IMR-90 (cell line): ENCODE measurements around the gene MICALL2. TPM values are rescaled to one million over a fixed set of nuclear protein-coding genes. Genes with fewer than 3 reads are reported as not detected.

Source experiments
- ATAC-seq: fragments of 200-7000 bp; cut with Tn5 transposase; 2 replicates; pipeline ENCODE4 v1.9.1; 2020; ENCODE audit warnings: low read depth, mild to moderate bottlenecking, moderate library complexity
- BruUV-seq: library from RNA; stranded (reverse); fragments of 400-500 nt; replicated peaks from 2 replicates; lab custom pipeline; 2021; lab: Mats Ljungman, UMichigan
- CTCF ChIA-PET: fragments of 300-600 bp; formaldehyde crosslinking; extraction: SDS; loops from one replicate; lab custom pipeline; 2021; ENCODE audit warnings: antibody characterized with exemption; lab: Yijun Ruan, JAX
- POLR2A ChIA-PET: fragments of 300-600 bp; sonication (Branson Sonifier 250); formaldehyde crosslinking; loops from one replicate; lab custom pipeline; 2022; ENCODE audit warnings: antibody characterized with exemption; ENCODE audit not compliant: unreplicated experiment; lab: Charles Lee
- DNase-seq: peaks from one replicate; pipeline ENCODE4 v3.0.0; 2013
- H2AFZ ChIP-seq: replicated peaks from 2 replicates; pipeline ENCODE3; 2013; ENCODE audit warnings: low read length, mild to moderate bottlenecking; ENCODE audit not compliant: poor library complexity
- H2AK5ac ChIP-seq: 2 replicates; pipeline ENCODE4 v1.6.1; 2013; ENCODE audit warnings: low read depth, low read length, inconsistent platforms
- H2AK9ac ChIP-seq: replicated peaks from 2 replicates; pipeline ENCODE3; 2013; ENCODE audit warnings: mild to moderate bottlenecking, low read depth, low read length, moderate library complexity; ENCODE audit not compliant: poor library complexity
- H2BK120ac ChIP-seq: 2 replicates; pipeline ENCODE4 v1.6.1; 2013; ENCODE audit warnings: low read depth, low read length, inconsistent platforms
- H2BK15ac ChIP-seq: 3 replicates; pipeline ENCODE4 v1.6.1; 2013; ENCODE audit warnings: low read depth, low read length, inconsistent platforms
- H2BK20ac ChIP-seq: 2 replicates; pipeline ENCODE4 v1.6.1; 2013; ENCODE audit warnings: low read depth, mild to moderate bottlenecking, inconsistent platforms, low read length, moderate library complexity
- H2BK5ac ChIP-seq: 2 replicates; pipeline ENCODE4 v1.6.1; 2013; ENCODE audit warnings: mild to moderate bottlenecking, low read depth, low read length, inconsistent platforms; ENCODE audit not compliant: poor library complexity, severe bottlenecking
- H3K14ac ChIP-seq: replicated peaks from 2 replicates; pipeline ENCODE4 v1.6.1; 2013; ENCODE audit warnings: low read depth, low read length, inconsistent platforms
- H3K18ac ChIP-seq: 2 replicates; pipeline ENCODE4 v1.6.1; 2013; ENCODE audit warnings: low read depth, low read length, control low read depth
- H3K23ac ChIP-seq: 2 replicates; pipeline ENCODE4 v1.6.1; 2013; ENCODE audit warnings: low read depth, low read length, inconsistent platforms
- H3K27ac ChIP-seq: 2 replicates; pipeline ENCODE4 v1.5.1; 2013; ENCODE audit warnings: mild to moderate bottlenecking, control low read depth, low read length; ENCODE audit not compliant: insufficient read depth
- H3K27me3 ChIP-seq: 2 replicates; pipeline ENCODE4 v1.6.1; 2013; ENCODE audit warnings: low read length; ENCODE audit not compliant: control insufficient read depth, insufficient read depth
- H3K36me3 ChIP-seq: 2 replicates; pipeline ENCODE4 v1.6.1; 2013; ENCODE audit warnings: low read length, mixed read lengths; ENCODE audit not compliant: control insufficient read depth, insufficient read depth
- H3K4ac ChIP-seq: 2 replicates; pipeline ENCODE4 v1.6.1; 2013; ENCODE audit warnings: low read depth, low read length, inconsistent platforms
- H3K4me1 ChIP-seq: 2 replicates; pipeline ENCODE4 v1.6.1; 2013; ENCODE audit warnings: low read length, mixed read lengths; ENCODE audit not compliant: control insufficient read depth, insufficient read depth
- H3K4me2 ChIP-seq: 2 replicates; pipeline ENCODE4 v1.6.1; 2013; ENCODE audit warnings: low read depth, mild to moderate bottlenecking, control low read depth, low read length, moderate library complexity
- H3K4me3 ChIP-seq: 2 replicates; pipeline ENCODE4 v1.5.1; 2013; ENCODE audit warnings: low read depth, mild to moderate bottlenecking, control low read depth, low read length, moderate library complexity; ENCODE audit not compliant: insufficient read depth
- H3K56ac ChIP-seq: 2 replicates; pipeline ENCODE4 v1.6.1; 2013; ENCODE audit warnings: low read length, inconsistent platforms; ENCODE audit not compliant: insufficient read depth; ENCODE audit errors: extremely low read depth
- H3K79me1 ChIP-seq, 2 experiments: 2 replicates each; pipeline ENCODE4 v1.6.1; 2013; ENCODE audit warnings: low read length in 2 of 2, inconsistent platforms in 1 of 2, low read depth in 1 of 2
- H3K9ac ChIP-seq: 2 replicates; pipeline ENCODE4 v1.6.1; 2013; ENCODE audit warnings: low read depth, low read length, control low read depth
- H3K9me1 ChIP-seq: 2 replicates; pipeline ENCODE4 v1.6.1; 2013; ENCODE audit warnings: low read length, inconsistent platforms; ENCODE audit not compliant: insufficient read depth
- H3K9me3 ChIP-seq: 2 replicates; pipeline ENCODE4 v1.6.1; 2013; ENCODE audit warnings: low read length; ENCODE audit not compliant: control insufficient read depth, insufficient read depth
- H4K20me1 ChIP-seq: 2 replicates; pipeline ENCODE4 v1.6.1; 2013; ENCODE audit warnings: low read length, inconsistent platforms; ENCODE audit not compliant: insufficient read depth
- H4K5ac ChIP-seq: 2 replicates; pipeline ENCODE4 v1.6.1; 2013; ENCODE audit warnings: mild to moderate bottlenecking, low read depth, low read length, control low read depth
- H4K8ac ChIP-seq, 2 experiments: 2 replicates each; pipeline ENCODE4 v1.6.1; 2013; ENCODE audit warnings: low read depth in 2 of 2, low read length in 2 of 2, control low read depth in 1 of 2, inconsistent platforms in 1 of 2
- H4K91ac ChIP-seq: 2 replicates; pipeline ENCODE4 v1.6.1; 2013; ENCODE audit warnings: low read depth, low read length, inconsistent platforms; ENCODE audit not compliant: insufficient read depth
- BHLHE40 ChIP-seq: fragments of 150-350 bp; IDR thresholded peaks from 2 replicates; pipeline ENCODE4 v1.6.1; 2016; ENCODE audit warnings: mild to moderate bottlenecking, low read depth, low read length
- CEBPB ChIP-seq: IDR thresholded peaks from 2 replicates; pipeline ENCODE4 v1.6.1; 2012; ENCODE audit warnings: low read depth, low read length, improper control_type of control experiment
- CHD1 ChIP-seq: IDR thresholded peaks from 2 replicates; pipeline ENCODE4 v1.6.1; 2012; ENCODE audit warnings: low read depth, low read length, improper control_type of control experiment
- FOS ChIP-seq: fragments of 150-350 bp; IDR thresholded peaks from 2 replicates; pipeline ENCODE4 v1.6.1; 2016; ENCODE audit warnings: low read depth, low read length
- MAFK ChIP-seq: IDR thresholded peaks from 2 replicates; pipeline ENCODE4 v1.6.1; 2012; ENCODE audit warnings: low read depth, low read length, improper control_type of control experiment
- MXI1 ChIP-seq: IDR thresholded peaks from 2 replicates; pipeline ENCODE4 v1.6.1; 2012; ENCODE audit warnings: low read depth, mild to moderate bottlenecking, low read length, moderate library complexity, borderline replicate concordance
- NFE2L2 ChIP-seq: fragments of 150-350 bp; IDR thresholded peaks from 2 replicates; pipeline ENCODE4 v1.6.1; 2016; ENCODE audit warnings: low read depth, mild to moderate bottlenecking, low read length
- POLR2A ChIP-seq: IDR thresholded peaks from 2 replicates; pipeline ENCODE4 v1.6.1; 2012; ENCODE audit warnings: mild to moderate bottlenecking, low read depth, low read length
- RAD21 ChIP-seq: IDR thresholded peaks from 2 replicates; pipeline ENCODE4 v1.6.1; 2012; ENCODE audit warnings: low read length, improper control_type of control experiment
- RCOR1 ChIP-seq: IDR thresholded peaks from 2 replicates; pipeline ENCODE4 v1.6.1; 2012; ENCODE audit warnings: mild to moderate bottlenecking, low read length, improper control_type of control experiment; ENCODE audit not compliant: insufficient replicate concordance
- RFX5 ChIP-seq: IDR thresholded peaks from 2 replicates; pipeline ENCODE4 v1.8.0; 2012; ENCODE audit warnings: low read depth, mild to moderate bottlenecking, low read length, moderate library complexity
- USF2 ChIP-seq: fragments of 150-350 bp; IDR thresholded peaks from 2 replicates; pipeline ENCODE4 v1.6.1; 2017; ENCODE audit warnings: mild to moderate bottlenecking, antibody characterized with exemption, low read length, low read depth
- WGBS, 2 experiments: methylation state at CpG; one replicate each; pipeline versions ENCODE4 v1.1.5 to v1.1.7; 2013; ENCODE audit warnings: missing lambda C conversion rate in 2 of 2; ENCODE audit not compliant: insufficient read length in 1 of 2; ENCODE audit errors: extremely low coverage in 2 of 2; 5-methylcytosine and 5-hydroxymethylcytosine counted together
- dilution Hi-C: fragments of 300-500 bp; cut with HindIII; formaldehyde crosslinking; loops from one replicate; pipeline ENCODE4 v1.14.3; 2018; ENCODE audit warnings: low sequenced_read_pairs; ENCODE audit not compliant: unreplicated experiment
- in situ Hi-C: fragments of 300-500 bp; cut with MboI; formaldehyde crosslinking; loops from 3 replicates; pipeline ENCODE4 v1.14.3; 2019; ENCODE audit warnings: low sequenced_read_pairs, inconsistent platforms, mixed read lengths
- intact Hi-C: fragments of 100-400 bp; cut with micrococcal nuclease; formaldehyde crosslinking; loops from 2 replicates; pipeline ENCODE4 v1.10.0; 2022
- polyA plus RNA-seq, 3 experiments: library from polyadenylated mRNA; depleted of rRNA; stranded (reverse); fragments of >200 nt; gene quantifications; 2 replicates each; pipeline ENCODE4 v1.2.3, GENCODE V29; 2012; ENCODE audit warnings: low replicate concordance in 1 of 3
- total RNA-seq: library from RNA; depleted of rRNA; stranded (reverse); fragments of >200 nt; gene quantifications from 2 replicates; pipeline ENCODE4 v1.2.3, GENCODE V29; 2012
- TF ChIP-seq, protein P1 (sequence below): conservative IDR thresholded peaks from 2 replicates; pipeline ENCODE4 v1.5.1; 2012; ENCODE audit warnings: mild to moderate bottlenecking, low read depth, low read length, improper control_type of control experiment
- TF ChIP-seq, protein P2 (sequence below): fragments of 150-350 bp; IDR thresholded peaks from 2 replicates; pipeline ENCODE4 v1.6.1; 2016; ENCODE audit warnings: low read depth, mild to moderate bottlenecking, low read length, moderate library complexity, borderline replicate concordance

The MICALL2 gene
- total and polyA plus RNA-seq, 2 of the 4 experiments (the other 2 are of a cell fraction) = 6.6 to 34.1 TPM

DNA sequence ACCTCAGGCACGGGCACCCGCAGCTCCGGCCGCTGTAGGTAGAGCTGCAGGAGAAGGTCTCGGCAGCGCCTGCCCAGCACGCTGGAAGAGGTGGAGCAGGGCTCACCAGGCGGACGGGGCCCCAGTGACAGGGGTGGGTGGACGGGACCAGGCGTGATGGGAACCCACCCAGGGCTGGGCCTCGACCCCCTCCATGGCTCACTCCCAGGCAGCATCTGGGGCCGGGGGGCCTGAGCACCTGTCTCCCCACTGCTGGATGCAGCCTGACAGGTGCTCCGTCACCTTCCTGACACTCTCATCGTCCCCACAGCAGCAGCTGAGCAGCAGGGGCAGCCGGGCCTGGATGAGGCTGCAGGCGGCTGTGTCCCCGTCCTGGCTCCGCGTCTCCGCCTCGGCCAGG is 16.7 kb upstream of the MICALL2 start:
- H4K8ac ChIP-seq = no peak overlapping the region
- H2AK9ac ChIP-seq = no peak overlapping the region
- no peak overlapping the region for H2BK5ac ChIP-seq
- ATAC-seq (no peak), DNase-seq (no peak)
- no peak overlapping the region for H2AFZ ChIP-seq
- H3K23ac ChIP-seq = no peak overlapping the region
- H2BK20ac ChIP-seq = no peak overlapping the region
- dilution Hi-C loops (no loop called here), in situ Hi-C loops (no loop called here), intact Hi-C loops (loop anchor here (2.0 kb wide), 1 partner anchor 43 kb away; no protein-coding TSS in a partner anchor)
- no peak overlapping the region for H2BK120ac ChIP-seq
- H3K4me2 ChIP-seq = no peak overlapping the region
- H2AK5ac ChIP-seq = no peak overlapping the region
- H3K9me1 ChIP-seq = no peaks in the 10 kb centered on the region
- no peak overlapping the region for H2BK15ac ChIP-seq
- no peak overlapping the region for H4K5ac ChIP-seq
- no peak overlapping the region for H3K27ac ChIP-seq
- TF ChIP-seq CHD1 (no peak), FOS (no peak), NFE2L2 (no peak), BHLHE40 (no peak), MAFK (no peak), CEBPB (no peak), RAD21 (no peak), RCOR1 (no peak), POLR2A (no peak), RFX5 (no peak), USF2 (no peak), MXI1 (no peak)
- TF ChIP-seq, protein P1, sequence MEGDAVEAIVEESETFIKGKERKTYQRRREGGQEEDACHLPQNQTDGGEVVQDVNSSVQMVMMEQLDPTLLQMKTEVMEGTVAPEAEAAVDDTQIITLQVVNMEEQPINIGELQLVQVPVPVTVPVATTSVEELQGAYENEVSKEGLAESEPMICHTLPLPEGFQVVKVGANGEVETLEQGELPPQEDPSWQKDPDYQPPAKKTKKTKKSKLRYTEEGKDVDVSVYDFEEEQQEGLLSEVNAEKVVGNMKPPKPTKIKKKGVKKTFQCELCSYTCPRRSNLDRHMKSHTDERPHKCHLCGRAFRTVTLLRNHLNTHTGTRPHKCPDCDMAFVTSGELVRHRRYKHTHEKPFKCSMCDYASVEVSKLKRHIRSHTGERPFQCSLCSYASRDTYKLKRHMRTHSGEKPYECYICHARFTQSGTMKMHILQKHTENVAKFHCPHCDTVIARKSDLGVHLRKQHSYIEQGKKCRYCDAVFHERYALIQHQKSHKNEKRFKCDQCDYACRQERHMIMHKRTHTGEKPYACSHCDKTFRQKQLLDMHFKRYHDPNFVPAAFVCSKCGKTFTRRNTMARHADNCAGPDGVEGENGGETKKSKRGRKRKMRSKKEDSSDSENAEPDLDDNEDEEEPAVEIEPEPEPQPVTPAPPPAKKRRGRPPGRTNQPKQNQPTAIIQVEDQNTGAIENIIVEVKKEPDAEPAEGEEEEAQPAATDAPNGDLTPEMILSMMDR = no peak
- TF ChIP-seq, protein P2, sequence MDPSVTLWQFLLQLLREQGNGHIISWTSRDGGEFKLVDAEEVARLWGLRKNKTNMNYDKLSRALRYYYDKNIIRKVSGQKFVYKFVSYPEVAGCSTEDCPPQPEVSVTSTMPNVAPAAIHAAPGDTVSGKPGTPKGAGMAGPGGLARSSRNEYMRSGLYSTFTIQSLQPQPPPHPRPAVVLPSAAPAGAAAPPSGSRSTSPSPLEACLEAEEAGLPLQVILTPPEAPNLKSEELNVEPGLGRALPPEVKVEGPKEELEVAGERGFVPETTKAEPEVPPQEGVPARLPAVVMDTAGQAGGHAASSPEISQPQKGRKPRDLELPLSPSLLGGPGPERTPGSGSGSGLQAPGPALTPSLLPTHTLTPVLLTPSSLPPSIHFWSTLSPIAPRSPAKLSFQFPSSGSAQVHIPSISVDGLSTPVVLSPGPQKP = no peak
- no peaks in the 10 kb centered on the region for H3K27me3 ChIP-seq
- no peak overlapping the region for H3K18ac ChIP-seq
- no peaks in the 10 kb centered on the region for H3K9me3 ChIP-seq
- peaks cover 71% of the 10 kb centered on the region for H3K36me3 ChIP-seq
- no peak overlapping the region for H3K56ac ChIP-seq
- CTCF ChIA-PET = no interaction called here
- H3K9ac ChIP-seq = no peak overlapping the region
- H4K20me1 ChIP-seq = peaks cover 3% of the 10 kb centered on the region; the same call in 1 of the 2 replicates
- no peak overlapping the region for H3K4ac ChIP-seq
- 91% methylated on average over 13 of the region's 22 CpGs; no CpG with 5 or more reads in 1 of the 2 experiments for WGBS, 2 experiments
- BruUV-seq = no TSS peak
- H4K91ac ChIP-seq = no peak overlapping the region
- no peak overlapping the region for H3K14ac ChIP-seq
- no peaks in the 10 kb centered on the region for H3K4me1 ChIP-seq
- POLR2A ChIA-PET = no interaction called here
- no peaks in the 10 kb centered on the region for H3K79me1 ChIP-seq
- H3K4me3 ChIP-seq = no peak overlapping the region
